Activated CD4-positive, alpha-beta T cell treated with anti-CD3 and anti-CD28 coated beads, Interleukin-10, Interleukin-2, amounts not matched to agents 100 ng/mL and 50 ng/mL, durations not matched to agents 16 hours and 8 hours (primary cell): ENCODE results near the gene SLC38A1.
"Not testable (repeated sequence)": the region's sequence is repeated elsewhere in the genome, so short reads cannot be mapped to it uniquely, and the experiment has no call there.

Source experiments
- DNase-seq: peaks from one replicate; pipeline ENCODE4 v3.0.0-alpha.2; 2020

Gene SLC38A1

DNA sequence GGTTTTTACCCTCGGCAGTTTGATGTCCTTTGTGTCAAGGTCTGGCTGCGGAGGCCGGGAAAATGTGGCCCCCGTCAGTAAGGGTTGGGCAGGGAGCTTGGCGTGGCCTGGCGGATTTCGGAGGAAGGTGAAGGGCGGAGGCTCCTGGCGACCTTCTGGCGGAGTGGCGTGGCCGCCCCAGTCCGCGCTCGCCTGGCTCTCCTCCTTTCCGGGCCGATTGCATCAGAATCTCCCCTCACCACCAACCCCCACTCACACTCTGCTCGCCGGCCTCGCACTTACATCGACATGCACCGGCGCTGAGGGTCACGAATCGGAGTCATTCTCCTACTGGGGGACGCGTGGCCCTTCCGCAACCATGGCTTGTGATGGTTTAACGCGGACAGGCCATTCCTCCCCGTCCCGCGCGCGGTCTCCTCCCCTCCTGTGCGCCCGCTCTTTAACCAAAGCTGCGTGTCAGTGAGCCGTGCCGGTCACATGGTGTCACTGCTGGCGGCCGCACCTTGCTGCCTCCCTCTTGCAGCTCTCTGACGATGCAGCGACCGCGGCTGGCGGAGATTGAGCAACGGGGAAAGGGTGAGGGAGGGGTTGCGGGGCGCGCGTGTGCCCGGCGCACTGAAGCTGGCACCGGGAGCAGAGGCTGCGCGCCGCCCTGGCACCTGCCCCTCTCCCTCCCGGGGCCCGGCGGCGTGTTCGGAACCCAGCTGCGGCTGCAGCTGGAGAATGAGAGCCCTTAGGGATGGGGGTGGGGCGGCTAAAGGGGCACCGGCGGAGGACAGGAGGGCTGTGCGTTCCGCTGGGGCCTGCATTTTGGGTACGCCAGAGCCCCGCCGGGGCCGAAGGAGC, at the start of gene SLC38A1:
Gene SLC38A1 (minus strand): TSS at position 461 of the 846 bp plus-strand sequence. CDS start 29,243 bp downstream, outside the sequence.
- DNase-seq: peak; percentile 93

DNA sequence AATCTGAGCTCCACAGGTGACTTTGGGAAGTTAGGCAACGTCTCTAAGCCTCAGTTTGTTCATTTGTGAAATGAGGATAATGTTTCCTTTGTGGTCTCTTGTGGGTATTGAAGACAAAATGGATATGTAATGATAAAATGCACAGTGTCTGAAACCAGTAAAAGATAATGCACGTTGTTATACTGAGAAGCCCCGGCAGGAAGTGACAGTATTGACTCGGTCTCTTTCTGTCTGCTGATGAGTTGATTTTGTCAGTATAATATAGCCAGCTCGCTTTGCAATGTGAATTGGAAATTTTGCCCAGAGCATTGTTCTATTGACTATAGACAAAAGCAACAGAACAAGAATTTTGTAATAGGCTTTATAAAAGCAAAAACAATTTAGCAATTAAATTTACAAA, 49.2 kb upstream of the SLC38A1 start:
- no peak for DNase-seq

DNA sequence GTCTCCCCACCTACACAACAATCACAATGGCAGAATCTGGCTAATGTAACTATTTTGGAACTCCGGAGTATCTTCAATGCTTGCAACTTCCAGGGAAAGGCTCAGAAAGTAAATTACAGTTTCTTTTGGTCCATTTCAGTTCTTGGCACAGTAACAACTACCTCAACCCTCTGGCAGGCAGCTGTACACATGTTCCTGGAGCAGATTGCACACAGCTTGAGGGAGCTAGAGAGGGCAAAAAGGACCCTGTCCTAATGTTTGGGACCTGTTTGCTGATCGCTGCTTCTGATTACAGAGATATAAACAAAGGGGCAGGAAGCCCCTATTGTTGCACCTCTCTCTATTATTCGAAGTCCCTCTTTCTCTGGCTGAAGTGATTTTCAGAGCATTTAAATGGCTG, 35.2 kb upstream of the SLC38A1 start:
- DNase-seq: no peak

DNA sequence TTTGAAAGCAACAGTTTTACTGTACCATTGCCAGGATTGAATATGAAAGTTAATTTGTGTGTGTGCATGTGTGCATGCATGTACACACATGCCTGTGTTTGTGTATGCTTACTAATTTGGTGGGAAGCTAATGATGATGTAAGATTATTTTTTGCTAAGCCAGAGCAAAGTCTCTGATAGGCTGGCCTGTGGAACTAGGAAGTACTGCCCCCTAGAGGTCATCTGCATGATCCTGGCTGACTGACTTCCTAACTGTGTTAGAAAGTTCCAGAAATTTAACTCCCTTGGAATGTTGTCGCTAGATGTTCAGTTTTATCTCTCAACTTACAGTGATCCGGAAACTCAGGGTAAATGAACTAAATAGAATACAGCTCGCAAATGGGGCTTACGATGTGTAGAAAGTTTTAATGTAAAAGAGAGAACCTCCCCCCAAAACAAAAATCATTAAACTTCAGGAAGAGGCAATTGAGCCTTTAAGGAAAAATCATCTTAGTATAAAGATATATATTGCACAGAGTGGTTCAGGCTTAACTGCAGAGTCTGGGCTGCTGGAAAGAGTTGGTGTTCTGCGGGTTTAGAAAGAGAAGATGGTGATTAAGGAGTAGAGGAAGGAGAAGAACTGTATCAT, 34.3 kb upstream of the SLC38A1 start:
- peak; percentile 43 for DNase-seq

DNA sequence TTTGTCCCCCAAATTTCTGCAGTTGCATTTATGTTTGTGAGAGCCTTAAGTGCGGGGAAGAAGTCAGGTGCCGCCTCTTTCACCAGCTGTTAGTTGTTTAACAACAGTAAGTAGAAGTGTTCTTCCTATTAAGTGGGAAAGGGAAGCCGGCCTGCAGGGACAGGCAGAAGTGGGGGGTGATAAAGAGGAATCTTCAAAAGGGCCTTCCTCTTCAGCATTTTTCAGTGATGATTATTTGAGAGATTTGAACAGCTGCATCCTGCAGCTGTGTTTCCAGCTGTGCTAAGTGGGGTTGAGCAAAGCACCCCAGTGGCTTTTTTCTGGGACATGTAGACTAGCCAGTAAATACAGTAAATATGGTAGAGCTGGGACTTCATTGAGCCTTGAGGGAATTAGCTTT, 32.1 kb upstream of the SLC38A1 start:
- no peak for DNase-seq

DNA sequence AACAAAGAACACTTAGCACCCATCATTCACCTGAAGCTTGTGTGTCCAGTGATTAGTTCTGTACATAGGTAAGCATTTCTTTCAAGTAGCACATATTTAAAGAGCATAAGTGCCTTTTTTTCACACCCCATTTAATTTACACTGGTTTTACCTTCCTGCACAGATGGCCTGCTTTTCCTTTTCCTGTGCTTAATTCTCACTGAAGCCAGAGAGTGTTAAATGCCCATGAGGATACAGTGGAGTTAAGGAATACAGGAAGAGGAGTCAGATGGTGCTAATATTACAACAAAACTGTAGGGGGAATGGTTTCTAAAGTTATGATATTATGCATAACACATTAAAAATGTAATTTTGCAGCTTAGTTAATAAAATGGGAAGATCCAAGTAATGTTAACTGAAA, 31.0 kb upstream of the SLC38A1 start:
- DNase-seq: no peak

DNA sequence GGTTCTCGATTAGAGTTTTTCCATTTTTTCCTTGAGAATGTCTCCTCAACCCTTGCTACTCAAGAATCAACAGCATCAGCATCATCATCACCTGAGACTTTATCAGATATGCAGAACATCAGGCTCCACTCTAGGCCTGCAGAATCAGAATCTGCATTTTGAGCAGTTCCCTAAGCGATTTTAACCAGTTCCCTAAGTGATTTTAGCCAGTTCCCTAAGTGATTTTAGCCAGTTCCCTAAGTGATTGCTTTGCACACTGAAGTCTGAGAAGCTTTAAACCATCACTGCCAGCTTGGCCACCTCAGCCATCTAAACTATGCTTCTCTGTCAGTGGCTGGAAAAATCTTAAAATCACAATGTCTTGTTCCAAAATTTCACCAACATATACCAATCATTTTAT, 29.4 kb upstream of the SLC38A1 start:
- DNase-seq: no peak

DNA sequence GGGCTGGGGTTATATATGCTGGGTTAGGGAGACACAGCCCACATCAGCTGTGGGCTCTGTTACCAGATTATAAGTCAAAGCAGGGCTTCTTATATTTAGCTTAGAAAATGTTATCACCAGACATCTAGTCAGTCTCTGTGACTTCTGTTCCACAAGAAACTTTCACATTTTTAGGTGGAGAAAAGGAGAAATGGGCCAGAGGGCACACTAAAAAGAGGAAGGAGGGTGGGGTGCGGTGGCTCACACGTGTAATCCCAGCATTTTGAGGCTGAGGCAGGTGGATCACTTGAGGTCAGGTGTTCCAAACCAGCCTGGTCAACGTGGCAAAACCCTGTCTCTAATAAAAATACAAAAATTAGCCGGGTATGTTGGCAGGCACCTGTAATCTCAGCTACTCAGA, 28.0 kb upstream of the SLC38A1 start:
- DNase-seq: no peak

DNA sequence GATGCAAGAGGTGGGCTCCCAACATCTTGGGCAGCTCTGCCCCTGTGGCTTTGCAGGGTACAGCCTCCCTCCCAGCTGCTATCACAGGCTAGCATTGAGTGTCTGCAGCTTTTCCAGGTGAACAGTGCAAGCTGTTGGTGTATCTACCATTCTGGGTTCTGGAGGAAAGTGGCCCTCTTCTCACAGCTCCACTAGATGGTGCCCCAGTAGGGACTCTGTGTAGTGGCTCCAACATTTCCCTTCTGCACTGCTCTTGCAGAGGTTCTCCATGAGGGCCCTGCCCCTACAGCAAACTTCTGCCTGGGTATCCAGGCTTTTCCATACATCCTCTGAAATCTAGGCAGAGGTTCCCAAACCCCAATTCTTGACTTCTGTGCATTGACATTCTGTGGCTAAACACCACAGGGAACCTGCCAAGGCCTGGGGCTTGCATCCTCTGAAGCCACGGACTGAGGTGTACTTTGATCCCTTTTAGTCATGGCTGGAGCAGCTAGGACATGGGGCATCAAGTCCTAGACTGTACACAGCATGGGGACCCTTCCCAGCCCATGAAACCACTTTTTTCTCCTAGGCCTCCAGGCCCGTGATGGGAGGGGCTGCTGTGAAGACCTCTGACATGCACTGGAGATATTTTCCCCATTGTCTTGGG, 24.0 kb upstream of the SLC38A1 start:
- no peak for DNase-seq

DNA sequence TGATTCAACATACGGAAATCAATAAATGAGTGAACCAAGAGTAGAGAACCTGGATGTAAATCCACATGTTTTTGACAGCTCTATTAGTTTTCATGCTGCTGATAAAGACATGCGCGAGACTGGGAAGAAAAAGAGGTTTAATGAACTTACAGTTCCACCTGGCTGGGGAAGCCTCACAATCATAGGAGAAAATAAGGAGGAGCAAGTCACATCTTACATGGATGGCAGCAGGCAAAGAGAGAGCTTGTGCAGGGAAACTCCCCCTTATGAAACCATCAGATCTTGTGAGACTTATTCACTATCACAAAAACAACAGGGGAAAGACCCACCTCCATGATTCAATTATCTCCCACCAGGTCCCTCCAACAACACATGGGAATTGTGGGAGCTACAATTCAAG, 23.1 kb upstream of the SLC38A1 start:
- DNase-seq: not testable (repeated sequence)

DNA sequence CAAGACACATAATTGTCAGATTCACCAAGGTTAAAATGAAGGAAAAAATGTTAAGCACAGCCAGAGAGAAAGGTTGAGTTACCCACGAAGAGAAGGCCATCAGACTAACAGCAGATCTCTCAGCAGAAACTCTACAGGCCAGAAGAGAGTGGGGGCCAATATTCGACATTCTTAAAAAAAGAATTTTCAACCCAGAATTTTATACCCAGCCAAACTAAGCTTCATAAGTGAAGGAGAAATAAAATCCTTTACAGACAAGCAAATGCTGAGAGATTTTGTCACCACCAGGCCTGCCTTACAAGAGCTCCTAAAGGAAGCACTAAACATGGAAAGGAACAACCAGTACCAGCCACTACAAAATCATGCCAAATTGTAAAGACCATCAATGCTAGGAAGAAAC, 16.3 kb upstream of the SLC38A1 start:
- not testable (repeated sequence) for DNase-seq

DNA sequence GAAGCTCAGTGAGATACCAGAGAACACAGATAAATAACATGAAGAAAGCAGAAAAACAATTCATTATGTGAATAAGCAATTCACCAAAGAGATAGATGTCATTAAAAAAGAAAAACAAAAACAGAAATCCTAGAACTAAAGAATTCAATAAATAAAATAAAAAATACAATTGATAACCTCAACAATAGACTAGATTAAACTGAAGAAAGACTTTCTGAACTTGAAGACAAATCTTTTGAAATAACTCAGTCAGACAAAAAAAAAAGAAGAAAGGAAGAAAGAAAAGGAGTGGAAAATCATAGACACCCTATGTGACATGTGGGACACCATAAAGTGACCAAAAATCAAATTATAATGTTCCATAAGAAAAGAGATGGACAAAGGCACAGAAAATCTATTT, 14.0 kb upstream of the SLC38A1 start:
- DNase-seq: no peak

DNA sequence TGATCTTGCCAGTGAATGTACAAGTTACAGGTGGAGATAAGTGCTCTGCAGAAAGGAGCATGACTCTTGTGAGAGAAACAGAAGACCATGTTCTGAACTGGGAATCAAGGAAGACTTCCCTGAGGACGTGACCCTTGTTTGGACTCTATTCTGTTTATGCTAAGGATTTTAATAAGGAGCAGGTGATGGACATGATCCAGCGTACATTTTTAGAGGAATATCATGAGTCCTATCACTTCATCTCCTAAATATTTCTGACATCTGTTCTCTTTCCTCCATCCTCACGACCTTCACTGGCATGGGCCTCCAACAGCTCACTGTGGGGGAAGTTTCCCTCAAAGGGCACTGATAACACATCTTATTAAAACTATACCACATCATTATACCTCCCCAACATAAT, 7.9 kb upstream of the SLC38A1 start:
- no peak for DNase-seq

DNA sequence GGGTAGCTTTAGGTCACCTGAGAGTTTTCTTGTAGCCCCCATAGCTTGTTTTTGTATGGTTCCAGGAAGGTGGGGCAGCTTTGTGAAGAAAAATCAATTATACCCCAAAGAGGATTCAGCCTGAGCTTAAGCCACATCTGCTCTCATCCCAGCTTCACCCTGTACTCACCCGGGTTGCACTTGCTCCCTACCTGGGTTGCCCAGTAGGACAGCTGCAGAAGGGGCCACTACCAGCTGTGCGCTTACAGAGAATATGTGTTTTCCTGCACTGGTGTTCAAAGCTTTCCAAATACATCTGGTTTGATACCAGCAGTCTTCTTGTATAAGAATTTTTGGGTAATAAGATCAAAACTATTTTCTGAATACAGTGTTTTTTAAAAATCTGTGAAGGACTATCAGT, 3.0 kb upstream of the SLC38A1 start:
- DNase-seq: no peak

DNA sequence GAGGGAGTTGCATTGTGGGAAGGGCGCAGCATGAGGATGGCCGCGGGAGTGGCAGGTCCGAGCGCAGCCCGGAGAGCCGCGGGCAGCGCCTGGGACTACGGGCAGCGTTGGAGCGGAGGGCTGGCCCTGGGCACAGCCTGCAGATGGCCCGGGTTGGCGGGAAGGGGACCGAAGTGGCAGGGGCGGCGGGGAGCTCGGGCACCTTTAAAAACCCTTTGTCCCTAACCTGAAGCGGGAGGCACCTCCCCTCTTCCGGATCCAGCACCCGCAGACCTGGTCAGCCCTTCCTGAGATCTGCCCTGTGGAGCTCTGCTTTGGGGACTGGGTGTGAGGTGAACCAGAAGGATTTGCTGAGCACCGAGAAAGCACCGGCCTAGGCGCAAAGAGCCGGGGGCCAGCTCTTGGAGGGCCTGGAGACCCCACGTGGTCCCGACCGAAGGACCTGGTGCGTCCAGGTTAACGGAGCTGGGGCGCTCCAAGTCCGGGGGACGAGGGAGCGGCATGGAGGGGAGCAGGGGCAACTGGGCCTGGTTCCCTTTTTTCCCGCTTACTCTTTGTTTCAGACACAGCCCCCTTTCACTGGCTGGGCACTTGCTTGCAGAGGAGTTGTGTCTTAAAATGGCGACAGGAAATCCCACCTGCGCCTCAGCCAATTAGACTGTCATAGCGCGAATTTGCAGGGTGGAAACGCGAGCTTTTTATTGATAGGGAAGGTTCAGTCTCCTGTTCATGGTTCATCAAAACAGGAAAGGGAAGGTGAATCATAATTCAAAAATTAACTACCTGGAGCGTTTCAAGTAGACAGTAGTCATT, 792 bp upstream of the SLC38A1 start:
- DNase-seq: peak; percentile 90

DNA sequence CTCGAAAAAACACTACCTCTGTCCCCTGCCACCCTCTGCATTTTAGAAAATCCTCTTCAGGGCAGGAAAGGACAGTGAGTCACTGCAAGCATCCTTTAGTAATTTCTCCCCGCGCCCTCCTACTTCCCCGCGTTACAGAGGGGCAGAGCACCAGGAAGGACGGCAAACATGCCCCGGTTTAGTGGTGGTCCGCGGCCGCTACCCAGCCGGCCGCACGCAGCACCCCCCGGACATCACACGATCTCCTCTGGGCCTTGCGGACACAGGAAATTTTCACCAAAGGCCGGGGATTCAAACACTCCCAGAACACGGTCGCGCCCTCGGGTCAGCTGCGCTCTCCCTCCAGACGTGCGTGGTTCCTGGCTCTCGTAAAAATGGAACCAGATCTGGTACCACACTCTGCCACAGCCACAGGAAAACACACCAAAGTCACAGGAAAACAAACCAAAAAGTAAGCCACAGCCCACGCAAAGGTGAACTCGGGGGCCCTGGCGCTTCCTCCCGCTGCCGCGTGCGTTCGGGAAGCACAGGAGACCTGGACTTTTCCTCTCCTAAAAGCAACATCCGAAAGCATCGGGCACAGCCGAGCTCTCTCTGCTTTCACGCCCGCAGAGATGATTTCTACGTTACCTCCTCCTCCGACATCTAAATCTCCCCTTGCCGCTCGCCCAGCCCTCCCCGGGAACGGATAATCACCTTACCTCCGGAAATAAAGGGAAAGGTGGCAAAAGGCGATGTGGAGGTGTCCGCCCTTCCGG, 839 bp downstream of the SLC38A1 start:
- DNase-seq: peak; percentile 59

DNA sequence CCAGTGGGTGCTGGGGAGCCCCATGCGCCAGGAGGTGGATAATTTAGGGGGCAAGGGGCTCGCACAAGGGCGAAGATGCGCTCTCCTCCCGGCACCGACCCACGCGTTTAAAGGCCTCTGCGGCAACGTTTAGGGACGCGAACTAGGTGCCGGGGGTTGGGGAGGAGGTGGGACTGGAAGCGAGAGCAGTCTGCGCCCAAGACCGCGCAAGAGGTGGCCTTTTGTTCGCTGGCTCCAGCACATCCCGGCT, 1.3 kb downstream of the SLC38A1 start:
- no peak for DNase-seq

DNA sequence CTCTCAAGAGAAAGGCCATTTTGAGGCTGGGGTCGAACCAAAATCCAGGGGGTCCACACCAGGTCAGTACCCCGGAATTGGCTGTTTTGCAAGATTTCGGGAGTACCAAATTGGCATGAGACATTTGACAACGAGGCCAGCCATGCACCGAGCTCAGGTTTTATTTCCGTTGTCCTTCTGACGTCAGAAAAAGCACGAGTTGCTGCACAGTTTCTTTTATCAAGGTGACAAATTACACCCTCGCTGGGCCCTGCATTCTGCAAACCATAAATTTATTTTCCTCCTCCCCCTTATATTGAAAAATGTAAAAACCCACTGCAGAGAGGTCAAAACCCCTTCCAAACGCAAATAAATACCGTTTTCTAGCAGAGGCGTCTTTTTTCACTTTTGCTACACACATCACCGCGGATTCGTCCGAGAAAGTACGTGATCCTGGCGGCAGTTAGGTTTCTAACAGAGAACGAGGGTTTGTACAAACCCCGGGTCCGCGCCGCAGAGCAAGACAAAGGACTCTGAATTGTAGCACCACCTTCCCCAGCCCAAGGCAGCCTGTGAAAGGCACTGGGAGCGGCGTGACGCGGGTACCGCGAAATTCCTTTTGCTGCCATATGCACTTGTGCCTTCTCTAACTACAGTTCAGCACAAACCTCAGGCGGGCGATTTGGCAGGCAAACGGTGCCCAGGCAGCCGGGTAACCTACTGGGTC, 1.8 kb downstream of the SLC38A1 start:
- DNase-seq: peak; percentile 75

DNA sequence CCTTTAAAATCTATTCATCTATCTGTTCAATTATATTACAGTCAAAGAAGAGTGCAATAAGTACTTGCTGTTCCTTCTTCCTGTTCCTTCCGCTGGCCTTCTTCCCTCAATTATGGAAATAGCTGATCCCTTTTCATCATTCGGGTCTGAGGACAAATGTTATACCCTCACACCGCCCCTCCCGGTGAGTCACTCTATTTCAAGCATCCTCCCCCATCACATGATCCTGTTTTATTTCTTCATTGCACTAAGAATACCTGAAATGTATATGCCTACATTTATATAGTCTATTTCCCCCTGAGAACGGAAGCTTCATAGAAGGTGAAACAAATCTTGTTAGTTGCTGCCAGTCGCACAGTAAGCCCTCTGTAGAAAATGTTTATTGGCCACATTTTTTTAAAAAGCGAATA, 2.5 kb downstream of the SLC38A1 start:
- peak; percentile 45 for DNase-seq

DNA sequence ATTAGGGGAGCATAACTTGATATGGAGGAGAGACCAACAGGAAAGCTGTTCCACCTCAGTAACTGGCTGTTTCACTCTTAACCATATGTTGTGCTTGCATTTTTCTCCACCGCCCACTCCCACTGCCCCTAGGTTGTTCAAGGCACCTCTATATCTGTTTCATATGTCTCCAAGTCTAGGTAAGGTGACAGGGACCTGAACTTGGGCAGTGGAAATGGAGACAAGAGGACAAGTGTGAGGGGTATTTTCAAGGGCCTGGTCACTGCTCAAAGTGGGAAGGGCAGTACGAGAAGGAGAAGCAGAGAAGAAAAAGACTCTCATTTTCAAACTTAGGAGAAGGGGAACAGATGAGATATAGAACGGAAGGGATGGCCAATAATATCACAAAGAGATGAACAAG, 3.1 kb downstream of the SLC38A1 start:
- DNase-seq: peak; percentile 20

DNA sequence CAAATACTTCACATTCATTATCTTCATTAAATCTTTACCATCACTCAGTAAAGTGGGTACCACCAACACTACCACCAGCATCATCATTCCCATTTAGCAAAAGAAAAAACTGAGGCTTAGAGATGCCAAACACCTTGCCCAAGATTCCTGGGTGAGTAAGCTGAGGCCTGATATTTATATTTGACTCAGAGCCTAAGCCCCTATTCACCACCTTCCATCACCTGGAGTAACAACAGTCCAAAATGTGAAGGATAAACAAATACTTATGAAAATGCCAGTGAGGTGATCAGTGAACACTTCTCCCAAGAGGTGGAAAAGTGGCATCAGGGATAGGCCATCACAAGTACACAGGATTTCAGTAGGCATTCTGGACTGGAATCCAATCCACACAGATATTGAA, 3.7 kb downstream of the SLC38A1 start:
- no peak for DNase-seq

DNA sequence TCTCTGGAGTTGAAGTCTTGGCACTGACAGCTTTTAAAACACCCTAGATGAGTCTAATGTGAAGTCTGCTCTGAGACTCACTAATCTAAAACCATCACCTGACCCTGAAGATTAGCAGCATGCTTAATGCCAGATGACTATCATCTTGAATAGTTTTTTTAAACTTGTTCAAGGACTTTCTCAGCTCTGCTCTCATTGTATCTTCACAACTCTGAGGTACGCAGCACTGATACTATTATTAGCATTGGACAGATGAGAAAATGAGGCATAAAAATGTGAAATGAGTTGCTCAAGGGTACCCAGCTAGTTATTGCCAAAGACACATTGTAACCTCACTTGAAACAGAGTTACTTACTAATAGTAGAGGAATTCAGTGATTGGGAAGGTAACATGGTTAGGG, 4.8 kb downstream of the SLC38A1 start:
- DNase-seq: no peak
